GM23248 (cell line): ENCODE results near the gene KCNK6.

Experiments used
- EZH2 ChIP-seq: fragments of 200-600 bp; sonication (generic); IDR thresholded peaks from 2 replicates; pipeline ENCODE4 v1.6.1; 2018; ENCODE audit warnings: antibody characterized with exemption, mild to moderate bottlenecking; ENCODE audit not compliant: insufficient read depth, poor library complexity, severe bottlenecking
- EZH2phosphoT487 ChIP-seq: fragments of 200-600 bp; sonication (generic); IDR thresholded peaks from 2 replicates; pipeline ENCODE4 v1.6.1; 2018; ENCODE audit warnings: antibody characterized with exemption, moderate library complexity, mild to moderate bottlenecking, low read depth; ENCODE audit not compliant: insufficient read depth

- TF ChIP-seq EZH2: no peak
- TF ChIP-seq EZH2phosphoT487: no peak
Measured at GRCh38 chr19:38373907-38374331, 54.3 kb downstream of the KCNK6 start.
